Neutrophil (primary cell): ENCODE measurements around the gene TBC1D23.
"Not testable (repeated sequence)": the region's sequence is repeated elsewhere in the genome, so short reads cannot be mapped to it uniquely, and the experiment has no call there.

ENCODE experiments used
- H3K27ac ChIP-seq: fragments of 200-600 bp; sonication (generic); 2 replicates; pipeline ENCODE4 v1.5.1; 2016; ENCODE audit warnings: mild to moderate bottlenecking, moderate library complexity
- H3K27me3 ChIP-seq: fragments of 200-600 bp; sonication (generic); 2 replicates; pipeline ENCODE4 v1.6.0; 2016; ENCODE audit warnings: mild to moderate bottlenecking
- H3K36me3 ChIP-seq: fragments of 200-600 bp; sonication (generic); 2 replicates; pipeline ENCODE4 v1.5.1; 2017
- H3K4me1 ChIP-seq, 2 experiments: fragments of 200-600 bp in 1 of 2; sonication (generic) in 1 of 2; 1 replicate in 1 of 2; 2 replicates in 1 of 2; pipeline versions ENCODE4 v1.5.1 to v1.6.1; 2013 to 2016; ENCODE audit warnings: low read depth in 1 of 2, low read length in 1 of 2, mild to moderate bottlenecking in 1 of 2, moderate library complexity in 1 of 2; ENCODE audit not compliant: control insufficient read depth in 1 of 2, insufficient read depth in 1 of 2
- H3K4me3 ChIP-seq, 2 experiments: fragments of 200-600 bp in 1 of 2; sonication (generic) in 1 of 2; 1 replicate in 1 of 2; 2 replicates in 1 of 2; pipeline ENCODE4 v1.5.1; 2013 to 2016; ENCODE audit warnings: low read depth in 1 of 2, low read length in 1 of 2, mild to moderate bottlenecking in 1 of 2, moderate library complexity in 1 of 2
- H3K9me3 ChIP-seq: fragments of 200-600 bp; sonication (generic); 2 replicates; pipeline ENCODE4 v1.5.1; 2016
- CTCF ChIP-seq: fragments of 200-600 bp; sonication (generic); IDR thresholded peaks from 2 replicates; pipeline ENCODE4 v1.5.1; 2016; ENCODE audit warnings: antibody characterized with exemption

TBC1D23 gene

GRCh38 chr3:100230710-100231109 is 30.1 kb upstream of the TBC1D23 start:
- no peaks in the 10 kb centered on the region for H3K36me3 ChIP-seq
- H3K4me1 ChIP-seq = no peaks in the 10 kb centered on the region
- H3K27ac ChIP-seq = no peak overlapping the region
- no peaks in the 10 kb centered on the region for H3K27me3 ChIP-seq
- H3K4me3 ChIP-seq = no peak overlapping the region
- no peak for TF ChIP-seq CTCF
- no peaks in the 10 kb centered on the region for H3K9me3 ChIP-seq

- no peaks in the 10 kb centered on the region for H3K9me3 ChIP-seq
- TF ChIP-seq CTCF = no peak
- no peaks in the 10 kb centered on the region for H3K4me1 ChIP-seq
Observed at GRCh38 chr3:100231668-100232067, 29.1 kb upstream of the TBC1D23 start.

GRCh38 chr3:100234364-100234763 is 26.4 kb upstream of the TBC1D23 start:
- TF ChIP-seq CTCF = no peak
- no peak overlapping the region for H3K27ac ChIP-seq
- no peaks in the 10 kb centered on the region for H3K9me3 ChIP-seq
- no peak overlapping the region for H3K4me3 ChIP-seq
- H3K27me3 ChIP-seq = no peaks in the 10 kb centered on the region
- H3K36me3 ChIP-seq = no peaks in the 10 kb centered on the region
- H3K4me1 ChIP-seq = no peaks in the 10 kb centered on the region

More at GRCh38 chr3:100231668-100232067, 29.1 kb upstream of the TBC1D23 start:
- Histone ChIP-seq H3K36me3 (no peaks in the 10 kb centered on the region), H3K27me3 (no peaks in the 10 kb centered on the region), H3K27ac (no peak overlapping the region), H3K4me3 (no peak overlapping the region)

GRCh38 chr3:100238599-100238998 is 22.2 kb upstream of the TBC1D23 start:
- Histone ChIP-seq H3K27me3 (no peaks in the 10 kb centered on the region), H3K4me1 (no peaks in the 10 kb centered on the region), H3K9me3 (no peaks in the 10 kb centered on the region), H3K4me3 (no peak overlapping the region), H3K27ac (no peak overlapping the region), H3K36me3 (no peaks in the 10 kb centered on the region)
- no peak for TF ChIP-seq CTCF

- not testable (repeated sequence) for H3K27ac ChIP-seq, H3K4me3 ChIP-seq, H3K9me3 ChIP-seq, H3K36me3 ChIP-seq, H3K4me1 ChIP-seq, H3K27me3 ChIP-seq
Observed at GRCh38 chr3:100242471-100242870, 18.3 kb upstream of the TBC1D23 start.

GRCh38 chr3:100244264-100244663 is 16.5 kb upstream of the TBC1D23 start:
- no peaks in the 10 kb centered on the region for H3K9me3 ChIP-seq
- no peaks in the 10 kb centered on the region for H3K36me3 ChIP-seq
- H3K27ac ChIP-seq = no peak overlapping the region
- no peak for TF ChIP-seq CTCF
- H3K4me3 ChIP-seq = no peak overlapping the region
- H3K27me3 ChIP-seq = no peaks in the 10 kb centered on the region
- no peaks in the 10 kb centered on the region for H3K4me1 ChIP-seq
